Kidney glomerular epithelial cell (primary cell): ENCODE results near the gene PEMT.
A peak's percentile ranks its signal among the peaks of the same experiment; 100 is the strongest.

Source experiments
- DNase-seq: peaks from one replicate; lab custom pipeline; 2025; lab: John Stamatoyannopoulos, UW

The PEMT gene

DNA sequence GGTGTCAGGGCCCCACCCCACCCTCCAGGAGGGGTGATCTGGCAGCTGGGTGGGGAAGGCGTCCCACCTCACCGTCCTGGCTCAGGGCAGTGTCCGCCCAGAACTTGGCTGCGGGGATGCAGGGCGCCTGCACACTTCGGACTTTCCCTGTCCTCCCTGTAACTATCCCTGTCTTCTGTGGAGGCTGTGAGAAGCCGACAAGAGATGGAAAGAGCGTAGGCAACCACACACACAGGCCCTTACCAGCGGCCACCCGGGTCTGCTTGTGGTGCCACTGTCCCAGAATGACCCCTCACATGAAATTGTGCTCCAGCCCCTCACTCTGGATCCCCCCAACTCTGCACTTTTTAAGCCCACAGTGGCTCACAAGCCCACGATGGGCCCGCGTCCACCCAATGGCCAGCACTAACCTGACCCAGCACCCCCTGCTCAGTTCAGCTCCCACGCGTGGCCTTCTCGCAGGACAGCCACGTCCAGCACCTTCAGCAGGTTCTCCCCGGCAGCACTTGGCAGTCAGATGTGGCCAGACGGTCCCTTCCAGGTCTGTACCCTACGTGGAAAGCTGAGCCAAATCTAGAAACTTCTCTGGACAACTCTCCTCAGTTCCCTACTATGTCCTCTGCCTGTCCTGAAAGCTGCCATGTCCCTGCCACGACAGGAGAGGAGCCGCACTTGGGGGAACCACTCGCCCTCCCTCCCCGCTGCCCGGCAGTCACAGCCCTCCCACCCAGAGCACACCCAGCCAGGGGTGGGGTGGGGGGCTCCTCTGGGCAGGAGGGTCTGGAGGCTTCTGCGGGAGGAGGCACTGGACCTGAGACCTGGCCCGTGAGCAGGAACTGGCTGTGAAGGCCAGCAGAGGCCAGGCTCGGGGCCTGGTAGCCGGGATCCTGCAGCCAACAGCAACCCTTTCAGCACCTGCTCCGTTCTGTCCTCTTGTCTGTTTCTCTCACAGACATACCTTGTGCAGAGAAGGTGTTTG lies 38.0 kb downstream of the PEMT start:
- DNase-seq = no peak

DNA sequence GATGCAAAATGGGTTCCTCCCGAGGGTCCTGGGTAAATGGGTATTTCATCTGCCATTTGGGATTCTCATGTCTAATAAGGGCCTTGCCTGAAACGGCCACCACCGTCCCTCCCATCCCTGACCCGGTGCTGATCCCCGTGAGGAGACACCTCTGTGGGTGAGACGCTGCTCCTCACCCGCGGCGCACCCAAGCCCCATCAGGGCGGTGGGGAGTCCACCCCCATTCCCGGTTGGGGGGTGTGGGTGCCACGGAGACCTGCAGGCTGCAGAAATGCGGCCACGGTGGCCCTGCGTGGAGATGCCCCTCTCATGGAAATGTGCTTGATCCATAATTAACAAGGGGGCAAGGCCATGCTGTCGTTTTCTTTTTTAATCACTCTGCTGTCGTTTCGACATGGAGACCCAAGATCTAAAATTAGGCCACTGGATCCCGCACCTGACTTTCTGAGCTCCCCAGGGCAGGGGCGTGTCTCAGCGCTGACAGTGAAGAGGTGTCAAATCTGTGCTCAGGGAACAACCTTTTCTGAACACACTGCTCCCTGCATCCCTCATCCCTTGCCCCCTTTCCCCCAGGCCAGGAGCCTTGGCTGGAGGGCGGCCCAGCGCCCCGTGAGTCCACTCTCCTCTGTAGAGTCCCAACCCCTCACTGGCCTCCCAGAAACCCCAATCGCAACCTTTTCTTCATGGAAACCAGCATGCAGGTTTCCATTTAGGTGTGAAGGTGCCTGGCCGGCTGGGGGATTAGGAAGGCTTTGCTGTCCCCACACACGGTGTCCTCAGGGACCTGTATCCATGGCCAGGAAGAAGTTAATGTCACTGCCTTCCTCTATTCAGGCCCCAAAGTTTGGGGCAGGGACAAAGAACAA lies 38.9 kb downstream of the PEMT start:
- DNase-seq = no peak

DNA sequence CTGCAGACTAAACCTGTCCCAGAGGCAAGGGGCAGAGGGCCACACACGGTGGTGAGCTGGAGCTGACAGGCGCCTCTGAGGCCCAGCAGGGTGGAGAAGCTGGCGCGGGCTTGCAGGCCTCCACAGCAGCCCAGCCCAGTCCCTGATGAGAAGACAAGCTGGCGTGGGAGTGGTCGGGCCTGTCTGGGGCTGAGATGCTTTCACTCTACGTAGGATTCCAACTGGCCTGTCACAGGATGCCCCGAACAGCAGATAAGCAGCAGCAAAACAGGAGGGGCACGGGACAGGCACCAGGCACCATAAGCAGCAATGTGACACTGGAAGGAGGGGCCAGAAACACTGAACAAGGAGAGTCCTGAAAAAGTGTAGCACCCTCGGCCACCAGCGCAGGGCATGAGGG lies 40.1 kb downstream of the PEMT start:
- DNase-seq = peak; percentile 24

DNA sequence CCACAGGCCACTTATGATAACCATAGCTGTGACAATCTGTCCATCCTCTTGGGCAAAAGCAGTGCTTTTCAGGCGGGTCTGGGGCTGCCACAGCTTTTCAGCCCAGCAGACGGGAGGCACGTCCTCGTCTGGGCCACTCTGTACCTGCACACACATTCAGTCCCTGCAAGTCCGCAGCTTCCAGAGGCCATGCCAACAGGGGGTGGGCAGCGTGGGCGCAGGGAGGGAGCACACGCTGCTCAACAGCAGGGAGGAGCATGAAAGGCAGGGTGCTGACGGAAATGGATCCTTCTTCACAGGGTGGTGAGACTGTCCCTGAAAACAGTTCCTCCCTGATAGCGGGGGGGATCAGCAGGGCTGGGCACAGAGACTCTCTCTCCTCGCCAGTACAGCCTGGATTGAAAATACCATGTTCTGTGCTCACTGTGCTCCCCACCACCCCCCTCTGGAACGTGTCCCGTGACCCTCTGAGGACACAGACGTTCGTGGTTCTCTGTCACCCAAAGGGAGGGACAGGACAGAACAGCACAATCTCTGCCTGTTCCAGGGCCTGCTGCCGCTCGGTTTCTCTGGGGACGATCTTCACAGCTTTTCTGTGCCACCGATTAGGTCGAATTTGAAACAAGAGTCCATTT lies 41.7 kb downstream of the PEMT start:
- DNase-seq = no peak

GRCh38 chr17:17548044-17548443 lies 43.5 kb downstream of the PEMT start:
- no peak for DNase-seq

DNA sequence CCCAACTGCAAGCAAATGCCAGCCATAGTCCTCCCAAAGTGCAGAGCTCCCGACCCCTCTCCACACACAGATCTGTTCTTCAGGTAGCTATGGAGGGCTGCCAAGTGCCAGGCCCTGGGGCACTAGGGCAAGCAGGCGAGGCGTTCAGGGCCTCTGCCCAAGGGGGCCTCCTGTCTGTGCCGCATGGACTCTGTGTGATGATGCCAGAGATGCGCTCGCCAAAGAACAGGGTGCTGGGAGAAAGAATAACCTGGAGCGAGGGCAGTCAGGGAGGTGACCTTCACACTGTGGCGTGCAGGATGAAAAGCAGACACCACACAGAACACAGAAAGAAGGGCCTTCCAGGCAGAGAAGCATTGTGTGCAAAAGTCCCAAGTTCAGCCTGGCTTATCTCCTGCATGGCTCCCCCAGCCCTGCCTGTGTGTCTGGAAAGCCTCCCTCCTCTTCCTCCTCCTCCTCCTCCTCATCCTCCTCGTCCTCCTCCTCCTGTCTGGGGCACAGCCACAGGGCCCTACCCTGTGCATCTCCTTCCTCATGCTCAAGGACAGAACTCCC lies 44.2 kb downstream of the PEMT start:
- no peak for DNase-seq

DNA sequence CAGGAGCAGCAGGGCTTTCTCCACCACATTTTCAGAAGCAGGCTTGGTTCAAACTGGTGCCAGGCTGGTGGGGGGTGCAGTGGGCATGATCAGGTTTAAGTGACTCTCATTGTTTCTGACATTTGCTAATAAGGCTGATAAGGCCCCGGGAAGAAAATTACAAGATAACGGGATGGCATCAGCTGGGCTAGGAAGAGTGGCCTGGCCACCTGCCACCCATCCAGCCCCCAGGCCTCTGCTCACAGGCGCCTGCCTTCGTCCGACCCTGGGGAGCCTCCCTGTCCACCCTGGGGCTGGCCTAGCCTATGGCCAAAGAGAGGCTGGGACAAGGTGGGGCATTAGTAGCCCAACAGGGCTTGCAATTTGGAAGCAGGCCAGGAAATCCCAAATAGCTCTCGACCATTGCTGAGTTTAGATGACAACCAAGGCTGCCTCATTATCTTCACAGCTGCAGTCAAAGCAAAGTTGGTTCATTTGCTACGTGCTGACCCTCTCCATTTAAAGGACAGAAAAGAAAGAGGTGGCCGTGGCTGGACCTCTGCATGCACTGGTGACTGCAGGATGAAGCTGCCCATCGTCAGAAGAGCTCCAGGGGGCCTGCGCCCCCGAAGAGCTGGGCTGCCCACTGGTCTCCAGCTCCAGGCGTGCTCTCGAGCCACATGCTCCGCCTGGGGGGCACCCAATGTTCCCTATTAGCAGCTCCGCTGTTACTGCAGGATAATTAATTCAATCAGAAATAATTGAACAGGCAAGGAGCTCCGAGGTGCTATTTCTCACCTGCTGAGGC lies 44.9 kb downstream of the PEMT start:
- no peak for DNase-seq

GRCh38 chr17:17545984-17546383 lies 45.5 kb downstream of the PEMT start:
- DNase-seq = no peak

DNA sequence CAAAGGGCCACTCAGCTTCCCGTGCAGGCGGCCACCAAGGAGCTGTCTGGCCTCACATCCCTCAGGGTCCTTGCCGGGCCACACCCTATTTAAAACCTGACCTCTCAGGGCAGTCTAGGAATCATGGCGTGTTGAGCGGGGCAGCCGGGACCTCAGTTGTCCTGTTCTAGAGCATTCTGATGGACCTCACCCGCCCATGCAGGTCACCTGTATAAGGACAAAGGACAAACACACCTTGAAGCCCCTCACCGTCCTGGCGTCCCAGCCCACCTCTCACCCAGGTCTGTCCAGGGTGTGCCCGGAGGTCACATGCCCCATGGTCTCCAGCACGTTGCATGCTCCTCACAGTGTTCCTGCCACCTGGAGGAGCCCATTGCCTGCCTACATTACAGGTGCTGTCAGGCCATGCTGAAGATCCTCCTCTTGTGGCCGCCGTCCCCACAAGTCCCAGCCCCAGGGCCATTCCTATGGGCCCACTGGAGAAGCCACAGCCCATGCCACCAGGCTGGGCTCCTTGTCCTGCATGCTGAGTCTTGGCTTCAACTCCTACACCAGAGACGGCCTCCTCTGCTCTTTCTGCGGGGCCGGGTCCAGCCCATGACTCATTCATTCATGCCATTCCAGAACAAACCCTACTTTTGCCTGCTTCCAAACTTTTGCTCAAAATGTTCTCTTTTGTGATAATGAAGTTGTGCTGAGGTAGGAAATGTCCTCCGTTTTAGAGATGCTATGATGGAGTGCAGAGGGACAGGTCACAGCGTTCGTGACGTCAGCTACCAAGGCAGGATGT lies 46.3 kb downstream of the PEMT start:
- DNase-seq = no peak

GRCh38 chr17:17542906-17543635 lies 48.4 kb downstream of the PEMT start:
- no peak for DNase-seq

- DNase-seq = no peak
Measured at GRCh38 chr17:17541640-17542001, 49.9 kb downstream of the PEMT start.

DNA sequence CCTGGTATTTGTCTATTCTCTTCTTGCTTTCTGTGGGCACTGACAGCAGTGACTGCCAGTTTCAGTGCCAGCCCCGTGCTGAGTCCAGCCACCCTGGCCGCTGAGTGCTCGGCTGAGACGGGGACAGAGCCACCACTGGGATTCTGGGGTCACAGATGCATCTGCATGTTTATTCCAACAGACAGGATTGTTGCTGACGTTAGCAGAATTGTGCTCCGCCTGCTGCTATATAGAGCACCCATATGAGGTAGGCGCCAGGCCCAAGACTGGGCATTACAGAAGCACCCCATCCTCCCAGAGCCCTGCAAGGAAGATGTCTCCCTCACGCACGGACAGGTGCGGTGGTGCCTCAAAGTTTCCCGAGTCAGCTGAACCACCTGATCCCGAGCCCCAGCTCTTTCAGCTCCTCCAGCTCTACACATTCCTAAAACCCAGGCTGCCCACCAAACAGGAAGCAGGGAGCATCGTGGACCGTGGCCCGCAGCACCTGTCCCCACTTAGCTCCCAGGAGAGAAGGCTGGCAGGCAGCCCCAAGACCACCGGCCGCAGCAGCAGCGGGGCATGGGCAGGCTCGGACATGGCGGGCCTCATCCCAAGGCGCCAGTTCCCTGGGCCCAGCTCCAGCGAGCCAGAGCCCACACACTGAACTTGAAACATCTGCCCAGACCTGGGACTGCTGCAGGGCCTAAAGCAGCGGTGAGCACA lies 50.4 kb downstream of the PEMT start:
- no peak for DNase-seq

- DNase-seq = no peak
Measured at GRCh38 chr17:17540278-17540906, 51.1 kb downstream of the PEMT start.

DNA sequence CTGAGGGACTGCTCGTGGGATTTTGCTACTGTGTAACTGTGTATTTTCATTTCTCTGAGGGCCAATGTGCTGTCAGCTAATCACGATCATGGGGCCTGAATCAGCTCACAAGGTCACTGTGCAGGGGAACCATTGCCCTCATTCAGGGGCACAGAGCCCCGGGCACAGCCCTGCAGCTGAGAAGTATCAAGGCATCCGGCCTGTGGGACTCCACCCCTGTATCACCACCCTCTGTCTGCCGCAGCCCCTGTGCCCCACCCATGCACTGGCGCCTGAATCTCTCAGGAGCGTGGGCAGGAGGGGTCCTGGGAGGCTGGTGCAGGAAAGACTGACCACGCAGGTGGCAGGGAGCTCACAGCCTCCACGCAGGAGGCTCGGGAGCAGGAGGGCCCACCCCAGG lies 51.9 kb downstream of the PEMT start:
- DNase-seq = no peak

DNA sequence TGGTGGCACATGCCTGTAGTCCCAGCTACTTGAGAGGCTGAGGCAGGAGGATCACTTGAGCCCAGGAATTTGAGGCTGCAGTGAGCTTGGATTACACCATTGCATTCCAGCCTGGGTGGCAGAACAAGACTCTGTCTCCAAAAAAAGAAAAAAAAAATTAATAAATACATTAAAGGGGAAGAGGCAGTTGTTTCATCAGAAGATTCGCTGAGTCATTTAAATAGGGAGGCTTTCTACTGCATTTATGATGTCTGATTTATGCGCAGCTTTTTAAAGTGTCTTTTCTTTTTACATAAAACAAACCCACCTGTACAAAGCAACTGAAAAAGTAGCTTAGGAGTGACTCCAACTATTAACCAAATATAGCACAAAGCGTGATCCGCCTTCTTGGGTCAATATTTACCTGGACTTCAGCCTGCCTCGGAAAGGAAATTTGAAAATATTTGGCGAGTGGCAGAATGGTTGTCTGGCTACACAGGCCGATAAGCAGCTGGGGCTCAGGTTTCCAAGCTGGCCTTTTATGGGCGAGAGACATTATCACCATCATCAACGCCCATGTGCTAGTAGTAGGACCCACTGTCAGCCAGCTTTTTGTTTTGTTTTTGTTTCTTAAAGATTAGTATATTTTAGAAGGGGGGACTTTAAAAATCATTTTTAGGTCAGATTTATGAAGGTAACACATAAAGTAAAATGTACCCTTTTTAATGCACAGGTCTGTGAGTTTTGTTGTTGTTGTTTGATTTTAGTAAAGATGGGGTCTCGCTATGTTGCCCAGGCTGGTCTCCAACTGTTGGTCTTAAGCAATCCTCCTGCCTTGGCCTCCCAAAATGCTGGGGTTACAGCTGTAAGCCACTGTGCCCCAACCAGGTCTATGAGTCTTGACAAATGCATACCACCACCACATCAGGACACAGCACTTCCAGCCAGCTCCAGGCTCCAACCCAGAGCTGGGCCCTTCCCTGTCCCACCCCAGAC lies 52.8 kb downstream of the PEMT start:
- DNase-seq = no peak

DNA sequence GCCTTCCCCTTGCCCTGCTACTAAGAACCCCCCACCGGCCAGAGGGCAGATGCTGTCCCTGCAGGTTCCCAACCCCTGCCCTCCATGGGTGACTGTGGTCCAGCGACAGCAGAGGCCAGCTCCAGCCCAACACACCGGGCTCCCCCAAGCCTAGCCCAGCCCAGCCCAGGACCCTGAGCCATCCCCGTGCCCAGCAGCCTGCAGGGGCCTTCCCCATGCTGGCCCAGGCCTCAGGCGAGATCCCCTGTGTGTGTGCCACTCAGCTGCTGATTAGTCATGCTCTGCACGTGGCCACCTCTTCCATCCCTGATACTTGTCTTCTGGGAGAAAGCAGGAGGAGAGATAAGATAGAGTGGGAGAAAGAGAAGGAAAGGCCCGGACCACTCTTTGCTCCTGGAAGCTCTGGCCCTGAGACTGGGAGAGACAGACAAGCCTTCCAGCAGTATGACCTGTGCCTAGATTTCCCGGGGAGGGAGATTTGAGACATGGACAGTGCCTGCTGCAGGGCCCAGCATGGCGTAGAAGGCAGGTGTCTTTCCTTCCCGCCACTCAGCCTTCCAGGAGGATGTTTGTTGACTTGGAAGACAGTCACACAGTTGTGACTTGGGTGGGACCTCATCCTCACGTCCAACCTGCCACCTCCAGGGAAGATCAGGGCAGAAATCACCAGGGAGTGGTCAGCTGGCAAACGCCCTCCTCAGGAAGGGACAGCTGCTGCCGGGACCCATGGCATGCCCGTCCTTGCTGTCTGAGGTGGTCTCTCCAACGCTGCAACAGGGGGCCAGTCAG lies 54.0 kb downstream of the PEMT start:
- no peak for DNase-seq

DNA sequence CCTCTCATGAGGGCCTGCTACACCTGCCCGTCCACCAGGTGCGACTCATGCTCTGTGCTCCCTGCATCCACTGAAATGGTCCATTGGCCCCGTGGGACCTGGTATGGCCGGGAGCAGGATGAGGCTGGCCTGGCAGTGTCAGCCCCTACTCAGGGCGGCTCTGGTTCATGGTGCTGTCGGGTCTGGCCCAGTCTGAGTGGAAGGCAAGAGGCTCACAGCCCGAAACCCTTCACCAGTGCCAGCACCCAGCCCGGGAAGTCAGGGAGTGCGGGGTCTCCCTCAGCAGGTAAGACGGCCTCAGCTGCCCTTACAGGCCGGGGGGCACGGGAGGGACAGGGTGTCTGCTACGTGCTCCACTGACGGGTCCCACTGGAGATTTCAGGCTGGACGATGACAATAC lies 54.8 kb downstream of the PEMT start:
- no peak for DNase-seq
